H9 (cell line): ENCODE results near the gene SRRT. TPM values are rescaled to one million over a fixed set of nuclear protein-coding genes. Genes with fewer than 3 reads are reported as not detected.
"Not testable (repeated sequence)": the region's sequence is repeated elsewhere in the genome, so short reads cannot be mapped to it uniquely, and the experiment has no call there.

Experiments
- DNase-seq: peaks from one replicate; pipeline ENCODE4 v3.0.0-alpha.2; 2017
- H2AFZ ChIP-seq: one replicate; pipeline ENCODE4 v1.6.1; 2013; ENCODE audit warnings: mild to moderate bottlenecking, low read length, control low read depth, moderate library complexity
- H2AK5ac ChIP-seq: 2 replicates; pipeline ENCODE4 v1.6.1; 2013; ENCODE audit warnings: low read length, control low read depth, mixed read lengths; ENCODE audit not compliant: insufficient read length
- H2BK120ac ChIP-seq: one replicate; pipeline ENCODE4 v1.6.1; 2013; ENCODE audit warnings: low read depth, mild to moderate bottlenecking, low read length, control low read depth, inconsistent platforms; ENCODE audit not compliant: poor library complexity, severe bottlenecking
- H2BK12ac ChIP-seq: 2 replicates; pipeline ENCODE4 v1.6.1; 2013; ENCODE audit warnings: low read length, control low read depth, mixed read lengths, low read depth; ENCODE audit not compliant: insufficient read length
- H2BK15ac ChIP-seq: 2 replicates; pipeline ENCODE4 v1.6.1; 2013; ENCODE audit warnings: low read depth, low read length, control low read depth
- H2BK20ac ChIP-seq: one replicate; pipeline ENCODE4 v1.6.1; 2013; ENCODE audit warnings: low read depth, mild to moderate bottlenecking, low read length, control low read depth, inconsistent platforms; ENCODE audit not compliant: poor library complexity, severe bottlenecking
- H2BK5ac ChIP-seq: 2 replicates; pipeline ENCODE4 v1.6.1; 2013; ENCODE audit warnings: low read length, control low read depth, mixed read lengths; ENCODE audit not compliant: insufficient read length
- H3K14ac ChIP-seq: 2 replicates; pipeline ENCODE4 v1.6.1; 2013; ENCODE audit warnings: low read length, control low read depth; ENCODE audit not compliant: insufficient read depth
- H3K18ac ChIP-seq: 2 replicates; pipeline ENCODE4 v1.6.1; 2013; ENCODE audit warnings: low read depth, mild to moderate bottlenecking, mixed read lengths, low read length, control low read depth; ENCODE audit not compliant: insufficient read length
- H3K23ac ChIP-seq: 2 replicates; pipeline ENCODE4 v1.6.1; 2013; ENCODE audit warnings: low read length, control low read depth, mixed read lengths, low read depth; ENCODE audit not compliant: insufficient read length
- H3K23me2 ChIP-seq: 2 replicates; pipeline ENCODE4 v1.6.1; 2013; ENCODE audit warnings: low read depth, mild to moderate bottlenecking, mixed read lengths, low read length, control low read depth; ENCODE audit not compliant: insufficient read length, poor library complexity, severe bottlenecking
- H3K27ac ChIP-seq: 2 replicates; pipeline ENCODE4 v1.5.1; 2013; ENCODE audit warnings: low read length, control low read depth, mixed read lengths, low read depth; ENCODE audit not compliant: insufficient read length
- H3K27me3 ChIP-seq: 2 replicates; pipeline ENCODE4 v1.6.1; 2013; ENCODE audit warnings: low read length, control low read depth, inconsistent platforms; ENCODE audit not compliant: insufficient read depth
- H3K4ac ChIP-seq: 2 replicates; pipeline ENCODE4 v1.6.1; 2013; ENCODE audit warnings: low read depth, mild to moderate bottlenecking, control low read depth, inconsistent platforms, low read length, moderate library complexity
- H3K4me1 ChIP-seq: 2 replicates; pipeline ENCODE4 v1.6.1; 2013; ENCODE audit warnings: low read length, control low read depth, inconsistent platforms; ENCODE audit not compliant: insufficient read depth
- H3K4me2 ChIP-seq: 2 replicates; pipeline ENCODE4 v1.6.1; 2013; ENCODE audit warnings: low read length, control low read depth, mixed read lengths; ENCODE audit not compliant: insufficient read length, insufficient read depth
- H3K56ac ChIP-seq: 2 replicates; pipeline ENCODE4 v1.6.1; 2013; ENCODE audit warnings: low read depth, mild to moderate bottlenecking, mixed read lengths, low read length, control low read depth; ENCODE audit not compliant: insufficient read length
- H3K79me1 ChIP-seq: 2 replicates; pipeline ENCODE4 v1.6.1; 2013; ENCODE audit warnings: low read depth, mild to moderate bottlenecking, moderate library complexity, low read length, control low read depth, inconsistent platforms; ENCODE audit not compliant: insufficient read depth, poor library complexity, severe bottlenecking
- H3K79me2 ChIP-seq: 2 replicates; pipeline ENCODE4 v1.6.1; 2013; ENCODE audit warnings: low read length, control low read depth, inconsistent platforms; ENCODE audit not compliant: insufficient read depth
- H3K9ac ChIP-seq: 2 replicates; pipeline ENCODE4 v1.6.1; 2013; ENCODE audit warnings: low read length, control low read depth, mixed read lengths; ENCODE audit not compliant: insufficient read length; ENCODE audit errors: extremely low read depth
- H3K9me3 ChIP-seq: one replicate; pipeline ENCODE4 v1.6.1; 2013; ENCODE audit warnings: low read depth, low read length, inconsistent platforms; ENCODE audit not compliant: control insufficient read depth
- H3T11ph ChIP-seq: one replicate; pipeline ENCODE4 v1.6.1; 2013; ENCODE audit warnings: mild to moderate bottlenecking, low read length, control low read depth, inconsistent platforms
- H4K20me1 ChIP-seq: one replicate; pipeline ENCODE4 v1.6.1; 2013; ENCODE audit not compliant: control insufficient read depth, insufficient read length, insufficient read depth
- H4K5ac ChIP-seq: 2 replicates; pipeline ENCODE4 v1.6.1; 2013; ENCODE audit warnings: low read depth, mild to moderate bottlenecking, mixed read lengths, low read length, control low read depth; ENCODE audit not compliant: insufficient read length
- H4K8ac ChIP-seq: replicated peaks from 2 replicates; pipeline ENCODE4 v1.6.1; 2013; ENCODE audit warnings: low read length, control low read depth, mixed read lengths, low read depth; ENCODE audit not compliant: insufficient read length
- H4K91ac ChIP-seq: 2 replicates; pipeline ENCODE4 v1.6.1; 2013; ENCODE audit warnings: low read depth, mild to moderate bottlenecking, moderate library complexity, mixed read lengths, low read length, control low read depth; ENCODE audit not compliant: insufficient read length
- H3K27ac Mint-ChIP-seq, 3 experiments: 2 replicates in 2 of 3; 3 replicates in 1 of 3; pipeline ENCODE4 v1.8.0; 2020 to 2021; ENCODE audit warnings: mixed read lengths in 3 of 3, mild to moderate bottlenecking in 1 of 3, moderate library complexity in 1 of 3
- H3K27me3 Mint-ChIP-seq: 2 replicates; pipeline ENCODE4 v1.8.0; 2021; ENCODE audit warnings: low read depth, mild to moderate bottlenecking, moderate library complexity, mixed read lengths
- H3K36me3 Mint-ChIP-seq, 3 experiments: 2 replicates in 2 of 3; 3 replicates in 1 of 3; pipeline ENCODE4 v1.8.0; 2020 to 2021; ENCODE audit warnings: low read depth in 3 of 3, mixed read lengths in 3 of 3; ENCODE audit not compliant: insufficient read depth in 1 of 3
- H3K4me1 Mint-ChIP-seq, 2 experiments: 2 replicates each; pipeline ENCODE4 v1.8.0; 2020; ENCODE audit warnings: mixed read lengths in 2 of 2
- H3K4me3 Mint-ChIP-seq, 2 experiments: 2 replicates in 1 of 2; 3 replicates in 1 of 2; pipeline ENCODE4 v1.8.0; 2020 to 2021; ENCODE audit warnings: mild to moderate bottlenecking in 2 of 2, mixed read lengths in 2 of 2, moderate library complexity in 1 of 2
- H3K9me3 Mint-ChIP-seq, 2 experiments: 2 replicates in 1 of 2; 3 replicates in 1 of 2; pipeline ENCODE4 v1.8.0; 2020; ENCODE audit warnings: mild to moderate bottlenecking in 2 of 2, mixed read lengths in 2 of 2, moderate library complexity in 1 of 2
- WGBS: extraction: QIAGEN DNeasy Blood & Tissue Kit; methylation state at CpG from one replicate; pipeline ENCODE4 v1.1.7; 2013; ENCODE audit warnings: missing lambda C conversion rate, low lambda C conversion rate, mixed read lengths; ENCODE audit not compliant: insufficient read length; ENCODE audit errors: extremely low coverage; 5-methylcytosine and 5-hydroxymethylcytosine counted together
- microRNA-seq: library from miRNA; unstranded; fragments of <30 nt; microRNA quantifications from one replicate; pipeline ENCODE4, GENCODE V29; 2020; ENCODE audit warnings: borderline microRNAs expressed
- total RNA-seq: library from RNA; stranded (reverse); gene quantifications from 2 replicates; pipeline ENCODE4 v1.2.1, GENCODE V29; 2021

The SRRT gene
- total RNA-seq, 1 experiment from 2014 or later = 373 TPM

DNA sequence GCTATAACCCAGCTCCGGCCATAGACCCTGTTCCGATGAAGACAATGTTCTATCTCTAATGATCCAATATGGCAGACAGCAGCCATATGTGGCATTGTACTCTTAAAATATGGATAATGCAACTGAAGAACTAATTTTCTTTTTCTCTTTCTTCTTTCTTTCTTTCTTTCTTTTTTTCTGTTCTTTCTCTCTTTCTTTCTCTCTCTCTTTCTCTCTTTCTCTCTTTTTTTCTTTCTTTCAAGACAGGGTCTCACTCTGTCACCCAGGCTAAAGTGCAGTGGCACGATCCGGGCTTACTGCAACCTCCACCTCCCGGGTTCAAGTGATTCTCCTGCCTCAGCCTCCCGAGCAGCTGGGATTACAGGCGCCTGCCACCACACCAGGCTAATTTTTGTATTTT, 61.3 kb downstream of the SRRT start:
- not testable (repeated sequence) for H3K27ac Mint-ChIP-seq, H3K18ac ChIP-seq, H3K23ac ChIP-seq, H4K8ac ChIP-seq, H2AFZ ChIP-seq, H3K14ac ChIP-seq, DNase-seq, H2BK20ac ChIP-seq, H3K4ac ChIP-seq, H2BK15ac ChIP-seq, H3K23me2 ChIP-seq, H3K79me1 ChIP-seq, H3K27me3 ChIP-seq, H3K27ac ChIP-seq, H3K27me3 Mint-ChIP-seq, H3K4me1 ChIP-seq, H3T11ph ChIP-seq, H3K9ac ChIP-seq, H3K79me2 ChIP-seq, H3K4me2 ChIP-seq, H2BK12ac ChIP-seq, H4K20me1 ChIP-seq, H3K4me3 Mint-ChIP-seq, H2AK5ac ChIP-seq, H4K91ac ChIP-seq, H3K9me3 ChIP-seq, H4K5ac ChIP-seq, H2BK120ac ChIP-seq, H3K56ac ChIP-seq, H2BK5ac ChIP-seq, H3K4me1 Mint-ChIP-seq
- no CpG with 5 or more reads among the region's 7 CpGs for WGBS
- H3K9me3 Mint-ChIP-seq = peaks cover 40 to 44% of the 10 kb centered on the region in 2 experiments
- H3K36me3 Mint-ChIP-seq = peaks cover 13 to 22% (median 20%) of the 10 kb centered on the region in 3 experiments

Small RNA genes within 50 kb of the gene (microRNA-seq; reads per million reads assigned to microRNA genes)
- not detected for gene MIR6875

Other genes with a start within 250 kb of the SRRT start
- gene TFR2, start 233.6 kb upstream of the SRRT start, total RNA-seq = 1.9 and 2.3 TPM in 2 replicates
- gene ACTL6B, start 218.7 kb upstream of the SRRT start, total RNA-seq = 0.33 and 0.50 TPM in 2 replicates
- 171 and 174 TPM in 2 replicates for gene GNB2, start 201.4 kb upstream of the SRRT start, total RNA-seq
- gene GIGYF1, start 180.9 kb upstream of the SRRT start, total RNA-seq = 101 and 104 TPM in 2 replicates
- gene POP7, start 169.0 kb upstream of the SRRT start, total RNA-seq = 96.7 and 96.9 TPM in 2 replicates
- 0.33 and 0.44 TPM in 2 replicates for gene EPO, start 154.6 kb upstream of the SRRT start, total RNA-seq
- gene ZAN, start 141.5 kb upstream of the SRRT start, total RNA-seq = not detected in 2 replicates
- 132 and 135 TPM in 2 replicates for gene EPHB4, start 47.6 kb upstream of the SRRT start, total RNA-seq
- gene SLC12A9, start 22.4 kb upstream of the SRRT start, total RNA-seq = 42.3 and 43.0 TPM in 2 replicates
- 120 and 122 TPM in 2 replicates for gene TRIP6, start 7.7 kb upstream of the SRRT start, total RNA-seq
- 4.3 and 4.6 TPM in 2 replicates for gene UFSP1, start 14.6 kb downstream of the SRRT start, total RNA-seq
- 5.7 and 7.0 TPM in 2 replicates for gene ACHE, start 20.8 kb downstream of the SRRT start, total RNA-seq
- gene MUC3A, start 74.4 kb downstream of the SRRT start, total RNA-seq = 27.4 and 29.2 TPM in 2 replicates
- gene MUC12, start 94.5 kb downstream of the SRRT start, total RNA-seq = 11.5 and 12.2 TPM in 2 replicates
- not detected in 2 replicates for gene MUC17, start 145.0 kb downstream of the SRRT start, total RNA-seq
- gene TRIM56, start 210.4 kb downstream of the SRRT start, total RNA-seq = 21.8 and 22.4 TPM in 2 replicates